GM21619 (cell line): ENCODE measurements around the gene STRAP.
"Not testable (repeated sequence)": the region's sequence is repeated elsewhere in the genome, so short reads cannot be mapped to it uniquely, and the experiment has no call there.

Experiments used
- ATAC-seq: cut with Tn5 transposase; IDR thresholded peaks from one replicate; pipeline ENCODE4 v1.9.1; 2021; ENCODE audit not compliant: unreplicated experiment

Gene STRAP

GRCh38 chr12:15868186-15868585, 14.0 kb upstream of the STRAP start:
- ATAC-seq = no peak

GRCh38 chr12:15873556-15873955, 8.6 kb upstream of the STRAP start:
- ATAC-seq = no peak

- ATAC-seq = not testable (repeated sequence)
These were observed 7.5 kb upstream of the STRAP start for GRCh38 chr12:15874556-15875145.

- no peak for ATAC-seq
These were observed 6.3 kb upstream of the STRAP start for GRCh38 chr12:15875863-15876262.

GRCh38 chr12:15879413-15879812, 2.8 kb upstream of the STRAP start:
- no peak for ATAC-seq

GRCh38 chr12:15880721-15881120, 1.5 kb upstream of the STRAP start:
- no peak for ATAC-seq

GRCh38 chr12:15883536-15883935, 1.3 kb downstream of the STRAP start:
- ATAC-seq = no peak

GRCh38 chr12:15886372-15887042, 4.3 kb downstream of the STRAP start:
- no peak for ATAC-seq

- ATAC-seq = no peak
These were observed 5.0 kb downstream of the STRAP start for GRCh38 chr12:15887043-15887817.

- ATAC-seq = no peak
These were observed 10.6 kb downstream of the STRAP start for GRCh38 chr12:15892645-15893259.

GRCh38 chr12:15893260-15893659, 11.1 kb downstream of the STRAP start:
- ATAC-seq = no peak

GRCh38 chr12:15896867-15897266, 14.7 kb downstream of the STRAP start:
- no peak for ATAC-seq

- ATAC-seq = no peak
These were observed 15.2 kb downstream of the STRAP start for GRCh38 chr12:15897433-15897832.

- ATAC-seq = peak; percentile 69
These were observed 17.2 kb downstream of the STRAP start for GRCh38 chr12:15899282-15899870.

- no peak for ATAC-seq
These were observed 22.3 kb downstream of the STRAP start for GRCh38 chr12:15904378-15904920.

- ATAC-seq = no peak
These were observed 28.3 kb downstream of the STRAP start for GRCh38 chr12:15910468-15910863.

GRCh38 chr12:15910864-15911721, 28.9 kb downstream of the STRAP start, which contains the start of gene DERA:
TSS of gene DERA (plus strand) at chr12:15911332. CDS start at chr12:15911384, 52 bp downstream.
- ATAC-seq = peak; percentile 94

GRCh38 chr12:15911931-15912330, 29.7 kb downstream of the STRAP start:
- not testable (repeated sequence) for ATAC-seq

- not testable (repeated sequence) for ATAC-seq
These were observed 31.9 kb downstream of the STRAP start for GRCh38 chr12:15914131-15914530.

- ATAC-seq = no peak
These were observed 35.9 kb downstream of the STRAP start for GRCh38 chr12:15918066-15918465.
